ENCODE measurements around the gene ATP6V1A.

DNA sequence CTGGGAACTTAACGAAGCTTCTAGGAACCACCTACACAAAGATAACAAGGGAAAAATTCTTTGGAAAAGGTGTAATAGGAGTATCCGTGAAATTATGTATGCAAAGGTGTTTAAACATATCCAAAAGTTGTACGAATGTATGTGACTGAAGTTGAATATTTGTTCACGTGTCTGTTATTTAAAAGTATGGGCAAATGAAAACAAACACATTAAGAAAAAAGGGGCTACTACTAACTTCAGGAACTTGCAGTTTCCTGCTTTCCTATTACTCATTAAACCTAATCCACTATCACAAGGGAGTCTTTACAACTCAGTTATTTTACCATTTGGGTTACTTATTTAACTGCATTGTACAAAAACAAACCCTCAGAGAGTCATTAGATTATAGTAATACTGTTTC lies 57.8 kb downstream of the ATP6V1A start:
- no peak for TF ChIP-seq EZH2 (IDR thresholded peaks at IDR 0.05; ENCODE audit: low read length, unreplicated experiment)
- TF ChIP-seq, protein P1, sequence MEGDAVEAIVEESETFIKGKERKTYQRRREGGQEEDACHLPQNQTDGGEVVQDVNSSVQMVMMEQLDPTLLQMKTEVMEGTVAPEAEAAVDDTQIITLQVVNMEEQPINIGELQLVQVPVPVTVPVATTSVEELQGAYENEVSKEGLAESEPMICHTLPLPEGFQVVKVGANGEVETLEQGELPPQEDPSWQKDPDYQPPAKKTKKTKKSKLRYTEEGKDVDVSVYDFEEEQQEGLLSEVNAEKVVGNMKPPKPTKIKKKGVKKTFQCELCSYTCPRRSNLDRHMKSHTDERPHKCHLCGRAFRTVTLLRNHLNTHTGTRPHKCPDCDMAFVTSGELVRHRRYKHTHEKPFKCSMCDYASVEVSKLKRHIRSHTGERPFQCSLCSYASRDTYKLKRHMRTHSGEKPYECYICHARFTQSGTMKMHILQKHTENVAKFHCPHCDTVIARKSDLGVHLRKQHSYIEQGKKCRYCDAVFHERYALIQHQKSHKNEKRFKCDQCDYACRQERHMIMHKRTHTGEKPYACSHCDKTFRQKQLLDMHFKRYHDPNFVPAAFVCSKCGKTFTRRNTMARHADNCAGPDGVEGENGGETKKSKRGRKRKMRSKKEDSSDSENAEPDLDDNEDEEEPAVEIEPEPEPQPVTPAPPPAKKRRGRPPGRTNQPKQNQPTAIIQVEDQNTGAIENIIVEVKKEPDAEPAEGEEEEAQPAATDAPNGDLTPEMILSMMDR (conservative IDR thresholded peaks at IDR 0.05; ENCODE audit: low read depth, low read length): no peak
- TF ChIP-seq EZH2phosphoT487 (IDR thresholded peaks at IDR 0.05; ENCODE audit: borderline replicate concordance, low read length): no peak

Measured in PC-3 (cell line).